OCI-LY1 (cell line): Measurements from ENCODE around the gene FYN.

Experiments used
- H2AFZ ChIP-seq: fragments of 200-600 bp; sonication (generic), shearing (Covaris generic); 2 replicates; pipeline ENCODE4 v1.6.0; 2014; ENCODE audit warnings: antibody characterized with exemption, mild to moderate bottlenecking, low read length
- H3F3A ChIP-seq: fragments of 200-600 bp; sonication (generic), shearing (Covaris generic); 2 replicates; pipeline ENCODE4 v1.6.0; 2014; ENCODE audit warnings: mild to moderate bottlenecking, antibody characterized with exemption, low read length, moderate library complexity; ENCODE audit not compliant: insufficient read depth
- H3K27ac ChIP-seq: fragments of 200-600 bp; sonication (generic); 2 replicates; pipeline ENCODE4 v1.5.1; 2014; ENCODE audit warnings: low read length, mixed run types, mild to moderate bottlenecking, low read depth; ENCODE audit not compliant: poor library complexity, severe bottlenecking
- H3K27me3 ChIP-seq: fragments of 200-600 bp; sonication (generic); 2 replicates; pipeline ENCODE4 v1.6.0; 2014; ENCODE audit warnings: antibody characterized with exemption, mild to moderate bottlenecking, low read length, moderate library complexity; ENCODE audit not compliant: insufficient read depth
- H3K36me3 ChIP-seq: fragments of 200-600 bp; sonication (generic); 2 replicates; pipeline ENCODE4 v1.6.1; 2014; ENCODE audit warnings: mild to moderate bottlenecking, antibody characterized with exemption, low read length, moderate library complexity, mixed read lengths; ENCODE audit not compliant: insufficient read depth
- H3K4me1 ChIP-seq: fragments of 200-600 bp; sonication (generic); 2 replicates; pipeline ENCODE4 v1.5.1; 2014; ENCODE audit warnings: mild to moderate bottlenecking, low read length, moderate library complexity; ENCODE audit not compliant: insufficient read depth, severe bottlenecking
- H3K4me2 ChIP-seq: fragments of 200-600 bp; sonication (generic), shearing (Covaris generic); 2 replicates; pipeline ENCODE4 v1.6.1; 2014; ENCODE audit warnings: low read length
- H3K4me3 ChIP-seq: fragments of 200-600 bp; sonication (generic); 2 replicates; pipeline ENCODE4 v1.5.1; 2014; ENCODE audit warnings: low read length, low read depth, mild to moderate bottlenecking, mixed read lengths; ENCODE audit not compliant: poor library complexity, severe bottlenecking
- H3K79me2 ChIP-seq: fragments of 200-600 bp; shearing (Covaris generic); 2 replicates; pipeline ENCODE4 v1.6.1; 2016; ENCODE audit warnings: mixed run types, low read length, mixed read lengths; ENCODE audit not compliant: insufficient read depth
- H3K9ac ChIP-seq: fragments of 200-600 bp; sonication (generic), shearing (Covaris generic); 2 replicates; pipeline ENCODE4 v1.6.1; 2014; ENCODE audit warnings: mild to moderate bottlenecking, low read length, mixed read lengths
- H3K9me2 ChIP-seq: fragments of 200-600 bp; sonication (generic), shearing (Covaris generic); 2 replicates; pipeline ENCODE4 v1.6.1; 2014; ENCODE audit warnings: low read depth, mild to moderate bottlenecking, low read length, mixed read lengths
- H3K9me3 ChIP-seq: fragments of 200-600 bp; shearing (Covaris generic); 2 replicates; pipeline ENCODE4 v1.6.1; 2014; ENCODE audit warnings: low read length, mixed read lengths
- H4K20me1 ChIP-seq: fragments of 200-600 bp; sonication (generic), shearing (Covaris generic); 2 replicates; pipeline ENCODE4 v1.6.0; 2016; ENCODE audit warnings: mild to moderate bottlenecking, low read length; ENCODE audit not compliant: insufficient read depth
- EZH2 ChIP-seq: fragments of 200-600 bp; sonication (generic), shearing (Covaris generic); IDR thresholded peaks from 2 replicates; pipeline ENCODE4 v1.8.0; 2017; ENCODE audit warnings: borderline replicate concordance, mixed run types, mild to moderate bottlenecking, antibody characterized with exemption, low read length, moderate library complexity, mixed read lengths
- TF ChIP-seq, protein P1 (sequence below): fragments of 200-600 bp; sonication (generic), shearing (Covaris generic); IDR thresholded peaks from 2 replicates; pipeline ENCODE4 v1.5.1; 2017; ENCODE audit warnings: mild to moderate bottlenecking, antibody characterized with exemption, low read length, moderate library complexity, mixed read lengths

FYN gene

DNA sequence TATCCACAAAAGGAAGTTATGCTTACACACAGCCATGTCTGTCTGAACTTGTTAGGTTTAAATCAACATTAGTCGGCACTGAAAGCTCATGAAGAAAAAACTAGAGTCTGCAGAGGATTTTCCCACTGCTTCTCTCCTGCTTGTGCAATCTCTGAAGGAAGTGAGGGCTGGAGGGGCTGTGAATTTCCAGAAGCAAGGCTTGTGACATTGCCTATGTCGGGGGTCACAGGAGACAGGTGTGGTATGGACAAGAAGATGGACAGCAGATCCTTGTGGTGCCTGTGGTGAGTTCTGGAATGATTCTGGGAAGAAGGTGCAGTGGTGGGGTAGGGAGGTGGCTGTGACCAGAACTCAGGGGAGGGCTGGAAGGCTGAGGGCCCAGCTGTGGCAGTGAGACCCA, 183.3 kb downstream of the FYN start:
- H3K27ac ChIP-seq = no peak overlapping the region
- H3F3A ChIP-seq = no peaks in the 10 kb centered on the region
- no peaks in the 10 kb centered on the region for H3K4me1 ChIP-seq
- H3K79me2 ChIP-seq = no peaks in the 10 kb centered on the region
- no peak overlapping the region for H3K4me3 ChIP-seq
- no peak overlapping the region for H2AFZ ChIP-seq
- H4K20me1 ChIP-seq = no peaks in the 10 kb centered on the region
- no peak for TF ChIP-seq EZH2
- no peak overlapping the region for H3K4me2 ChIP-seq
- H3K9me2 ChIP-seq = no peaks in the 10 kb centered on the region
- H3K27me3 ChIP-seq = peaks cover 5% of the 10 kb centered on the region; the same call in 1 of the 2 replicates
- H3K9ac ChIP-seq = no peak overlapping the region
- no peaks in the 10 kb centered on the region for H3K36me3 ChIP-seq
- no peaks in the 10 kb centered on the region for H3K9me3 ChIP-seq

DNA sequence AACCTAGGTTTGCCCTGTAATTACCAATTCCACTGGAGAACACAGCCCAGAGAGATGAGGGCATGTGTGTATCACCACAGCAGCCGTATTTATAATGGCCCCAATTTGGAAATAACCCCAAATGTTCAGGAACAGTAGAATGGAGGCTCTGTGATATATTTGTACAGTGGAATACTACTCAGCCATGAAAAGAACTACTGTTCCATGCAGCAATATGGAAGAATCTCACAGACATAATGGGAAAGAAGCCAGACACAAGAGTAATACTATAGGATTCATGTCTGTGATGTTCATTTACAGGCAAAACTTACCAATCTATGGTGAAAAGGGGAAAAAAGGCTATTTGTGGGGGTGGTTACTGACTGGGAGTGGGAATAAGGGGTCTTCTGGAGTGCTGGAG, 183.8 kb downstream of the FYN start:
- H3K4me2 ChIP-seq = no peak overlapping the region
- no peaks in the 10 kb centered on the region for H3F3A ChIP-seq
- H3K4me1 ChIP-seq = no peaks in the 10 kb centered on the region
- H3K36me3 ChIP-seq = no peaks in the 10 kb centered on the region
- peaks cover 5% of the 10 kb centered on the region; the same call in 1 of the 2 replicates for H3K27me3 ChIP-seq
- no peak overlapping the region for H3K4me3 ChIP-seq
- no peak overlapping the region for H3K27ac ChIP-seq
- TF ChIP-seq, protein P1, sequence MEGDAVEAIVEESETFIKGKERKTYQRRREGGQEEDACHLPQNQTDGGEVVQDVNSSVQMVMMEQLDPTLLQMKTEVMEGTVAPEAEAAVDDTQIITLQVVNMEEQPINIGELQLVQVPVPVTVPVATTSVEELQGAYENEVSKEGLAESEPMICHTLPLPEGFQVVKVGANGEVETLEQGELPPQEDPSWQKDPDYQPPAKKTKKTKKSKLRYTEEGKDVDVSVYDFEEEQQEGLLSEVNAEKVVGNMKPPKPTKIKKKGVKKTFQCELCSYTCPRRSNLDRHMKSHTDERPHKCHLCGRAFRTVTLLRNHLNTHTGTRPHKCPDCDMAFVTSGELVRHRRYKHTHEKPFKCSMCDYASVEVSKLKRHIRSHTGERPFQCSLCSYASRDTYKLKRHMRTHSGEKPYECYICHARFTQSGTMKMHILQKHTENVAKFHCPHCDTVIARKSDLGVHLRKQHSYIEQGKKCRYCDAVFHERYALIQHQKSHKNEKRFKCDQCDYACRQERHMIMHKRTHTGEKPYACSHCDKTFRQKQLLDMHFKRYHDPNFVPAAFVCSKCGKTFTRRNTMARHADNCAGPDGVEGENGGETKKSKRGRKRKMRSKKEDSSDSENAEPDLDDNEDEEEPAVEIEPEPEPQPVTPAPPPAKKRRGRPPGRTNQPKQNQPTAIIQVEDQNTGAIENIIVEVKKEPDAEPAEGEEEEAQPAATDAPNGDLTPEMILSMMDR = no peak
- no peak for TF ChIP-seq EZH2
- H3K9me3 ChIP-seq = no peaks in the 10 kb centered on the region
- no peaks in the 10 kb centered on the region for H3K9me2 ChIP-seq
- no peaks in the 10 kb centered on the region for H4K20me1 ChIP-seq
- H2AFZ ChIP-seq = no peak overlapping the region
- H3K9ac ChIP-seq = no peak overlapping the region
- H3K79me2 ChIP-seq = no peaks in the 10 kb centered on the region

DNA sequence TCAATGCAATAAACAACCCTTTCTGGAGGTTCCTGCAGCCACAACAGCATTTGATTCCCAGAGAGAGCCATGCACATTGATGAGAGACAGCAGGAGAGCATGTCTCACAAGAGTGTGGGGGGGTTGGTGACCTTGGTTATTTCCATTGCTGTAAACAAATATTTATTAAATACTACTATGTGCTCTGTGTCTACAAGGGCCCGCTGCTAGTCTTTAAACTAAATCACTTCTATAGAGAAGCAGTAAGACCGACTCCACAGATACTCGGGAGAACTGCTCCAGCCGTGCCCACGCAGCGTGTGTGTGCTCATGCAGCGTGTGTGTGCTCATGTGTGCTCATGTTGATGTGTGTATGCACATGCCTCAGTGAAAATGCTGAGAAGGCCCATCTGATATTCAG, 184.9 kb downstream of the FYN start:
- Histone ChIP-seq H3K9me2 (no peaks in the 10 kb centered on the region), H3K9ac (no peak overlapping the region), H3K27ac (no peak overlapping the region), H3F3A (no peaks in the 10 kb centered on the region), H3K27me3 (peaks cover 5% of the 10 kb centered on the region; the same call in 1 of the 2 replicates), H3K4me1 (no peaks in the 10 kb centered on the region), H3K36me3 (no peaks in the 10 kb centered on the region), H2AFZ (no peak overlapping the region), H3K9me3 (no peaks in the 10 kb centered on the region), H3K4me2 (no peak overlapping the region), H3K79me2 (no peaks in the 10 kb centered on the region), H4K20me1 (no peaks in the 10 kb centered on the region), H3K4me3 (no peak overlapping the region)
- TF ChIP-seq EZH2 = no peak
- TF ChIP-seq, protein P1 = no peak

DNA sequence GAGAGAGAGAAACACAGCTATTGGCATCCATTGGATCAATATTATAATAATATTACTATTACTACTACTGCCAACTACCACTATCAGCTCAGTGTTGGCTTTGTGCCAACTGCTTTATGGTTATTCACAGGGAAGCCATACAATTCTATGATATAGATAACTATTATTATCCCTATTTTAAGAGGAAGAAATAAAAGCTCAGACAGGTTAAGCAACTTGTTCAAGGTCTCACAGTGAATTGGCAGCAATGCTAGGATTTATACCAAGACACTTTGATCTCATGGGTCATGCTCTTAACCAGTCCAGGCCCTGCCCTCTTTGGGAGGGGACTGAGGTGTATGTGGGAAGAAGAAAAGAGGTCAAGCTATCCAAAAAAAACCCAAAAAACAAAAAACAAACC, 185.6 kb downstream of the FYN start:
- Histone ChIP-seq H2AFZ (no peak overlapping the region), H3K4me3 (no peak overlapping the region), H3K27me3 (peaks cover 5% of the 10 kb centered on the region; the same call in 1 of the 2 replicates), H3K9ac (no peak overlapping the region), H3K79me2 (no peaks in the 10 kb centered on the region), H3K4me1 (no peaks in the 10 kb centered on the region), H4K20me1 (no peaks in the 10 kb centered on the region), H3K4me2 (no peak overlapping the region), H3F3A (no peaks in the 10 kb centered on the region), H3K9me3 (no peaks in the 10 kb centered on the region), H3K27ac (no peak overlapping the region), H3K9me2 (no peaks in the 10 kb centered on the region), H3K36me3 (no peaks in the 10 kb centered on the region)
- TF ChIP-seq EZH2 = no peak
